K562 (cell line): ENCODE results near the gene ASB11. TPM values are rescaled to one million over a fixed set of nuclear protein-coding genes. Genes with fewer than 3 reads are reported as not detected.
A peak's percentile ranks its signal among the peaks of the same experiment; 100 is the strongest.

Experiments
- CSDE1 ChIP-seq, 2 experiments: fragments of 450-650 bp; IDR thresholded peaks; 2 replicates each; pipeline ENCODE4 v1.6.1; 2016; ENCODE audit warnings: mild to moderate bottlenecking in 1 of 2
- DACH1 ChIP-seq: fragments of 450-650 bp; IDR thresholded peaks from 2 replicates; pipeline ENCODE4 v1.6.1; 2018; ENCODE audit not compliant: partially characterized antibody
- E2F8 ChIP-seq: fragments of 450-650 bp; IDR thresholded peaks from 2 replicates; pipeline ENCODE4 v1.7.1; 2018; ENCODE audit warnings: mild to moderate bottlenecking, low read depth; ENCODE audit not compliant: partially characterized antibody
- ERF ChIP-seq: fragments of 450-650 bp; formaldehyde crosslinking; IDR thresholded peaks from 2 replicates; pipeline ENCODE4 v1.4.0; 2020; ENCODE audit warnings: mild to moderate bottlenecking, mixed read lengths
- FOXK1 ChIP-seq: sonication (generic); formaldehyde crosslinking; IDR thresholded peaks from 2 replicates; pipeline ENCODE4 v1.8.0; 2022; ENCODE audit warnings: missing genetic modification reagents, mild to moderate bottlenecking, borderline replicate concordance
- IFI16 ChIP-seq: fragments of 250-450 bp; sonication (Bioruptor Pico); IDR thresholded peaks from 2 replicates; pipeline ENCODE4 v2.1.2; 2022; ENCODE audit warnings: mild to moderate bottlenecking, inconsistent platforms
- KDM2B ChIP-seq: fragments of 250-450 bp; sonication (Bioruptor Pico); IDR thresholded peaks from 2 replicates; pipeline ENCODE4 v1.8.0; 2021; ENCODE audit warnings: mild to moderate bottlenecking, moderate library complexity
- MCM2 ChIP-seq: fragments of 450-650 bp; IDR thresholded peaks from 2 replicates; pipeline ENCODE4 v1.6.1; 2017; ENCODE audit warnings: low read depth, mild to moderate bottlenecking
- NFIX ChIP-seq: fragments of 250-450 bp; sonication (Bioruptor Pico); IDR thresholded peaks from 2 replicates; pipeline ENCODE4 v1.4.0; 2020; ENCODE audit warnings: low read depth, mild to moderate bottlenecking, moderate library complexity
- RBM39 ChIP-seq: fragments of 200-400 bp; formaldehyde crosslinking; optimal IDR thresholded peaks from 2 replicates; pipeline ENCODE3; 2018; ENCODE audit warnings: low read depth, low read length
- U2AF2 ChIP-seq: fragments of 200-400 bp; formaldehyde crosslinking; optimal IDR thresholded peaks from 2 replicates; pipeline ENCODE3; 2017; ENCODE audit warnings: low read depth, mild to moderate bottlenecking, low read length
- ZBTB12 ChIP-seq: fragments of 250-450 bp; sonication (Bioruptor Pico); IDR thresholded peaks from 2 replicates; pipeline ENCODE4 v1.4.0; 2020
- ZNF146 ChIP-seq: IDR thresholded peaks from one replicate; pipeline ENCODE4 v1.6.1; 2018; ENCODE audit warnings: missing compliant biosample characterization; ENCODE audit not compliant: unreplicated experiment
- ZNF175 ChIP-seq: fragments of 200-800 bp; sonication (Bioruptor generic); IDR thresholded peaks from 2 replicates; pipeline ENCODE4 v1.6.1; 2016; ENCODE audit warnings: low read depth, mild to moderate bottlenecking, missing genetic modification characterization, missing compliant biosample characterization
- ZNF586 ChIP-seq: fragments of 450-650 bp; formaldehyde crosslinking; conservative IDR thresholded peaks from 2 replicates; pipeline ENCODE4 v1.4.0; 2020; ENCODE audit warnings: mild to moderate bottlenecking, moderate library complexity
- ZNF778 ChIP-seq: fragments of 450-650 bp; formaldehyde crosslinking; IDR thresholded peaks from 2 replicates; pipeline ENCODE4 v1.4.0; 2020; ENCODE audit warnings: mild to moderate bottlenecking, moderate library complexity
- ZNF79 ChIP-seq: fragments of 250-450 bp; sonication (Bioruptor Pico); IDR thresholded peaks from 2 replicates; pipeline ENCODE4 v1.4.0; 2020; ENCODE audit warnings: low read depth, mild to moderate bottlenecking, moderate library complexity
- polyA plus RNA-seq, 8 experiments: library from polyadenylated mRNA; depleted of rRNA in 4 of 8; stranded (reverse) in 5 of 8; unstranded in 3 of 8; fragments of >200 nt; fragmentation: Nextera tagmentation in 2 of 8; fragmentation: Illumina TruSeq in 1 of 8; extraction: Ambion mirVana in 2 of 8; extraction: Trizol in 1 of 8; gene quantifications; 2 replicates each; pipeline versions ENCODE4 v1.2.1 to v1.2.3, GENCODE V29; 2011 to 2014; ENCODE audit warnings: inconsistent platforms in 1 of 8, missing spikeins in 1 of 8
- total RNA-seq, 7 experiments: library from RNA; depleted of rRNA in 6 of 7; stranded (reverse); fragments of >200 nt in 6 of 7; fragmentation: Illumina TruSeq in 2 of 7; extraction: Trizol in 2 of 7; gene quantifications; 2 replicates each; pipeline versions ENCODE4 v1.2.1 to v1.2.3, GENCODE V29; 2011 to 2021; ENCODE audit warnings: low replicate concordance in 1 of 7
- TF ChIP-seq, protein P1 (sequence below): fragments of 450-650 bp; IDR thresholded peaks from 2 replicates; pipeline ENCODE4 v1.6.1; 2016; ENCODE audit warnings: borderline replicate concordance
- TF ChIP-seq, protein P2 (sequence below): sonication (generic); formaldehyde crosslinking; IDR thresholded peaks from 2 replicates; pipeline ENCODE4 v1.8.1; 2023; ENCODE audit warnings: mild to moderate bottlenecking, missing genetic modification reagents

The ASB11 gene
- total and polyA plus RNA-seq, 9 of the 15 experiments (the other 6 are each of a cell fraction or from before 2014, with no cell fraction given): not detected

GRCh38 chrX:15335135-15336022 lies 19.9 kb upstream of the ASB11 start, which contains the start of gene PIGA (continued):
- TF ChIP-seq ZBTB12 (CRISPR knock-in tag): 0 out of 2 replicates have a peak, but pooled peaks have one; percentile 31
- no peak for TF ChIP-seq ERF (CRISPR knock-in tag)
- no peak for TF ChIP-seq RBM39
- TF ChIP-seq FOXK1 (CRISPR knock-in tag): 0 out of 2 replicates have a peak, but pooled peaks have one; percentile 34
- TF ChIP-seq ZNF586 (CRISPR knock-in tag): no peak
- TF ChIP-seq DACH1: peak; percentile 57
- TF ChIP-seq NFIX (CRISPR knock-in tag): no peak
- no peak for TF ChIP-seq KDM2B
- no peak for TF ChIP-seq MCM2
- TF ChIP-seq, protein P1, sequence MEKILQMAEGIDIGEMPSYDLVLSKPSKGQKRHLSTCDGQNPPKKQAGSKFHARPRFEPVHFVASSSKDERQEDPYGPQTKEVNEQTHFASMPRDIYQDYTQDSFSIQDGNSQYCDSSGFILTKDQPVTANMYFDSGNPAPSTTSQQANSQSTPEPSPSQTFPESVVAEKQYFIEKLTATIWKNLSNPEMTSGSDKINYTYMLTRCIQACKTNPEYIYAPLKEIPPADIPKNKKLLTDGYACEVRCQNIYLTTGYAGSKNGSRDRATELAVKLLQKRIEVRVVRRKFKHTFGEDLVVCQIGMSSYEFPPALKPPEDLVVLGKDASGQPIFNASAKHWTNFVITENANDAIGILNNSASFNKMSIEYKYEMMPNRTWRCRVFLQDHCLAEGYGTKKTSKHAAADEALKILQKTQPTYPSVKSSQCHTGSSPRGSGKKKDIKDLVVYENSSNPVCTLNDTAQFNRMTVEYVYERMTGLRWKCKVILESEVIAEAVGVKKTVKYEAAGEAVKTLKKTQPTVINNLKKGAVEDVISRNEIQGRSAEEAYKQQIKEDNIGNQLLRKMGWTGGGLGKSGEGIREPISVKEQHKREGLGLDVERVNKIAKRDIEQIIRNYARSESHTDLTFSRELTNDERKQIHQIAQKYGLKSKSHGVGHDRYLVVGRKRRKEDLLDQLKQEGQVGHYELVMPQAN: peak; percentile 54; the same call in 1 of the 2 replicates
- TF ChIP-seq CSDE1 (IDR thresholded peaks at IDR 0.05): peak in 1 of 2 experiments; percentile 19; a peak in 1 of 4 replicates
- no peak for TF ChIP-seq ZNF146
- TF ChIP-seq E2F8: no peak
- TF ChIP-seq IFI16: no peak
- TF ChIP-seq ZNF79: no peak
- TF ChIP-seq ZNF175 (CRISPR knock-in tag): no peak
- TF ChIP-seq, protein P2, sequence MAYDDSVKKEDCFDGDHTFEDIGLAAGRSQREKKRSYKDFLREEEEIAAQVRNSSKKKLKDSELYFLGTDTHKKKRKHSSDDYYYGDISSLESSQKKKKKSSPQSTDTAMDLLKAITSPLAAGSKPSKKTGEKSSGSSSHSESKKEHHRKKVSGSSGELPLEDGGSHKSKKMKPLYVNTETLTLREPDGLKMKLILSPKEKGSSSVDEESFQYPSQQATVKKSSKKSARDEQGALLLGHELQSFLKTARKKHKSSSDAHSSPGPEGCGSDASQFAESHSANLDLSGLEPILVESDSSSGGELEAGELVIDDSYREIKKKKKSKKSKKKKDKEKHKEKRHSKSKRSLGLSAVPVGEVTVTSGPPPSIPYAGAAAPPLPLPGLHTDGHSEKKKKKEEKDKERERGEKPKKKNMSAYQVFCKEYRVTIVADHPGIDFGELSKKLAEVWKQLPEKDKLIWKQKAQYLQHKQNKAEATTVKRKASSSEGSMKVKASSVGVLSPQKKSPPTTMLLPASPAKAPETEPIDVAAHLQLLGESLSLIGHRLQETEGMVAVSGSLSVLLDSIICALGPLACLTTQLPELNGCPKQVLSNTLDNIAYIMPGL: no peak
- TF ChIP-seq ZNF778: no peak
- TF ChIP-seq U2AF2: no peak
